OCI-LY3 (cell line): ENCODE data around the gene AKAP6.

Experiments
- H2AFZ ChIP-seq: fragments of 200-600, 300-600 bp; shearing (Covaris generic); 2 replicates; pipeline ENCODE4 v1.6.0; 2014; ENCODE audit warnings: antibody characterized with exemption, low read depth, low read length
- H3K27ac ChIP-seq: fragments of 200-600, 300-600 bp; sonication (generic); 2 replicates; pipeline ENCODE4 v1.5.1; 2014; ENCODE audit warnings: mild to moderate bottlenecking, low read length, moderate library complexity, mixed read lengths
- H3K27me3 ChIP-seq: fragments of 200-600, 300-600 bp; sonication (generic); 2 replicates; pipeline ENCODE4 v1.6.1; 2014; ENCODE audit warnings: low read depth, low read length, mixed read lengths
- H3K36me3 ChIP-seq: fragments of 200-600, 300-600 bp; sonication (generic); replicated peaks from 2 replicates; pipeline ENCODE3; 2014; ENCODE audit warnings: low read depth, low read length, mixed read lengths
- H3K4me1 ChIP-seq: fragments of 300-600, 200-600 bp; sonication (generic); 2 replicates; pipeline ENCODE4 v1.6.1; 2014; ENCODE audit warnings: low read length, mixed read lengths
- H3K4me2 ChIP-seq: fragments of 200-600, 300-600 bp; sonication (generic); 2 replicates; pipeline ENCODE4 v1.6.1; 2014; ENCODE audit warnings: low read length, mixed read lengths
- H3K4me3 ChIP-seq: fragments of 300-600, 200-600 bp; sonication (generic); 2 replicates; pipeline ENCODE4 v1.5.1; 2014; ENCODE audit warnings: antibody characterized with exemption, mild to moderate bottlenecking, low read length, moderate library complexity
- H3K79me2 ChIP-seq: fragments of 300-600, 200-600 bp; shearing (Covaris generic); 2 replicates; pipeline ENCODE4 v1.6.1; 2014; ENCODE audit warnings: mild to moderate bottlenecking, low read length, mixed read lengths
- H3K9ac ChIP-seq: fragments of 300-600, 200-600 bp; shearing (Covaris generic); 2 replicates; pipeline ENCODE4 v1.6.0; 2014; ENCODE audit warnings: mild to moderate bottlenecking, low read length, moderate library complexity
- H3K9me3 ChIP-seq: fragments of 200-600, 300-600 bp; shearing (Covaris generic); 2 replicates; pipeline ENCODE4 v1.6.1; 2014; ENCODE audit warnings: low read length, mixed read lengths; ENCODE audit not compliant: insufficient read depth
- H4K20me1 ChIP-seq: fragments of 200-600, 300-600 bp; sonication (generic); 2 replicates; pipeline ENCODE4 v1.6.1; 2016; ENCODE audit warnings: low read length, mixed read lengths; ENCODE audit not compliant: insufficient read depth
- CTCF ChIP-seq: fragments of 200-600, 300-600 bp; sonication (generic); IDR thresholded peaks from 2 replicates; pipeline ENCODE4 v1.5.1; 2014; ENCODE audit warnings: antibody characterized with exemption, low read length, low read depth
- EZH2phosphoT487 ChIP-seq: fragments of 200-600 bp; shearing (Covaris generic); IDR thresholded peaks from 2 replicates; pipeline ENCODE4 v1.6.1; 2018; ENCODE audit warnings: antibody characterized with exemption, mixed run types, low read depth

The AKAP6 gene

DNA sequence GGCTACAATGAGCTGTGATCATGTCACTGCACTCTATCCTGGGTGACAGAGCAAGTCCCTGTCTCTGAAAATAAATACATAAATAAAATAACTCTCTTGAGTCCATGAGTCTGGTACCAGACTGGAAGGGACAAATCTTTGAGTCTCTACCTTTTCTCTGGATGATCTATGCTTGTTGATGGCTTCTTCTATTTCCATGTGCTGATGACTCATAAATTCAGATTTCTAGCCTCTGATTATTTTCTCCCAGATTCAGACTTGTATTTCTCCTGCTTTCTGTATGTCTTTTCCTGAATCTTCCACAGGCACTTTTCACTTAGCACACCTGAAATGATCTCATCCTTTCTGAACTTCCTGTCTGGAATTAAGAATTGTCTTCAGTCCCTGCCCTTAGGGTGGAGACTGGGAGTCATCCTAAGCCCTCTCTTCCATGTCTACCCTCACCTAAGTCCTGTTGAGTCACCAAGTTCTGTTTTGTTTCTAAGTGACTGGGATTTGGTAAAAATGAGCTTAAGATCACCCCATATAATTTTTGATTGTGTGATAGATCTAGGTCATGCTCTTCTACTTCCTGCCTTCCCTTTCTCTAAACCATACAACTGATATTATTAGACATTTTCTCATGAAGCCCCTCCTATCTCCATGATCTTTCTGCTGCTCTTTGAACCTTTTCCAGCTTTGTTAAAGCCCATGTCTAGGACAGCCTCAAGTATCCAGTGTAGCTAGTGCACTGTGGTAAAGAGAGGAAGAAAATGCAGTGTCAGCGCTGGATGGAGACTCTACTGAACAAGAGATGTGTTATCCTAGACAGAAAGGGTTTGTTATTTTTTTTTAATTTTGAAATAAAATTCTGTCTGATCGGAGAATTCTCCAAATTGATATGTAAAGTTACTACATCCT lies 13.1 kb downstream of the AKAP6 start:
- no peak for TF ChIP-seq EZH2phosphoT487
- no peak for TF ChIP-seq CTCF
- H3K79me2 ChIP-seq: no peaks in the 10 kb centered on the region
- no peaks in the 10 kb centered on the region for H3K4me1 ChIP-seq
- H3K9me3 ChIP-seq: no peaks in the 10 kb centered on the region
- H3K4me2 ChIP-seq: no peak overlapping the region
- no peaks in the 10 kb centered on the region for H3K27me3 ChIP-seq
- no peak overlapping the region for H3K4me3 ChIP-seq
- no peak overlapping the region for H3K27ac ChIP-seq
- H2AFZ ChIP-seq: no peak overlapping the region
- no peaks in the 10 kb centered on the region for H3K36me3 ChIP-seq
- no peaks in the 10 kb centered on the region for H4K20me1 ChIP-seq
- H3K9ac ChIP-seq: no peak overlapping the region

GRCh38 chr14:32342847-32343194 lies 13.7 kb downstream of the AKAP6 start:
- H3K4me2 ChIP-seq: no peak overlapping the region
- no peaks in the 10 kb centered on the region for H4K20me1 ChIP-seq
- TF ChIP-seq EZH2phosphoT487: no peak
- TF ChIP-seq CTCF: no peak
- no peak overlapping the region for H3K9ac ChIP-seq
- no peak overlapping the region for H3K4me3 ChIP-seq
- no peak overlapping the region for H2AFZ ChIP-seq
- no peaks in the 10 kb centered on the region for H3K36me3 ChIP-seq
- H3K4me1 ChIP-seq: no peaks in the 10 kb centered on the region
- H3K79me2 ChIP-seq: no peaks in the 10 kb centered on the region
- H3K9me3 ChIP-seq: no peaks in the 10 kb centered on the region
- no peaks in the 10 kb centered on the region for H3K27me3 ChIP-seq
- no peak overlapping the region for H3K27ac ChIP-seq

DNA sequence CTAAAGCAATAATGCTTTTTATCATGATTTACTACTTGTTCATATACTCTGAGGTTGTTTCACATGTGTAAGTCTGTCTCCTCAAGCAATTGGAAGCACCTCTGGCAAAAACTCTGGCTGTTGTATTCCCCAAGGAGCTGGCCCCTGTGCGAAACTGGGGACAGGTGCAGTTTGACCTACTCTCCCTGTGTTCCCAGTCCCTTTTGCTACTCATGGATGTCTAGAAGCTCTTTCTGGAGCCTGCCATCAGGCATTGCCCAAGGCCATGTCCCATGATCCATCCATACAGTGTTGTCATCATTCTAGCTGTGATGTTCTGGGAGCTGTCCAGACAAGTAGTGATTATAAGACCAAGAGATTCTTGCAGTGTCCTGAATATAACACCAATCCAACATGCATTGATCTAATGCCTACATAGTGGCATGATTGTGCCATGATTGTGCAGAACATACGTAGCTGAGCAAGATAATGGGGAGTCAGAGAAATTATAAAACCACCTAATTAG lies 14.9 kb downstream of the AKAP6 start:
- Histone ChIP-seq H4K20me1 (no peaks in the 10 kb centered on the region), H3K4me3 (no peak overlapping the region), H3K4me1 (no peaks in the 10 kb centered on the region), H3K9me3 (no peaks in the 10 kb centered on the region), H3K79me2 (no peaks in the 10 kb centered on the region), H3K9ac (no peak overlapping the region), H3K27ac (no peak overlapping the region), H3K4me2 (no peak overlapping the region), H2AFZ (no peak overlapping the region), H3K27me3 (no peaks in the 10 kb centered on the region), H3K36me3 (no peaks in the 10 kb centered on the region)
- TF ChIP-seq CTCF (no peak), EZH2phosphoT487 (no peak)

DNA sequence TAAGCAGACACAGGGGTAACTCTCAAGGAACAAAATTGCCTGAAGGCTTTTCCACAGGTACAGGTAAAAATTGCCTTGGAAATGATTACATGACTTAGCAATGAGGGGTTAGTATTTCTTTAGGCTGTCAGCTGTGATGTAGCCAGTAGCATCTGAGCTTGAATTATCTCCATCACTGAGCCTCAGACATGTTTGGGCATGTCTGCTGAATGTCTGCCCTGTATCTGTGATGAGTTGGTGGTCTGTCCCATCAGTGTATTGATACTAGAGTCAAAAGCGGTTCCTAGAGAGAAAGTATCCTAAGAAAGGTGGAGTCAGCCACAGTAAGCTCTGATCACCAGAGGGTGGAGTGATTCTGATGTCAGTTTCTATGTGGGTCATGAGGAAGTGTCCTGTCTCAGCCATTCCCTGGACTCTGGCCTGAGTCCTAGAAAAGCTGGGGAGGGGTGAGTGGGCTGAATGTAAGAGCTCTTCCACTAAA lies 16.3 kb downstream of the AKAP6 start:
- Histone ChIP-seq H2AFZ (no peak overlapping the region), H4K20me1 (no peaks in the 10 kb centered on the region), H3K4me3 (no peak overlapping the region), H3K4me2 (no peak overlapping the region), H3K9me3 (no peaks in the 10 kb centered on the region), H3K27ac (no peak overlapping the region), H3K79me2 (no peaks in the 10 kb centered on the region), H3K9ac (no peak overlapping the region), H3K4me1 (peaks cover 5% of the 10 kb centered on the region), H3K36me3 (no peaks in the 10 kb centered on the region), H3K27me3 (no peaks in the 10 kb centered on the region)
- TF ChIP-seq EZH2phosphoT487 (no peak), CTCF (no peak)
